HCT116 (cell line): ENCODE results near the gene PHB1. TPM values are rescaled to one million over a fixed set of nuclear protein-coding genes. Genes with fewer than 3 reads are reported as not detected.

ENCODE experiments used
- ATAC-seq: fragments of 200-7000 bp; cut with Tn5 transposase; 2 replicates; pipeline ENCODE4 v1.9.1; 2020; ENCODE audit warnings: mild to moderate bottlenecking, moderate library complexity
- BruUV-seq: library from RNA; stranded (reverse); fragments of 400-500 nt; replicated peaks from 2 replicates; lab custom pipeline; 2021; lab: Mats Ljungman, UMichigan
- CTCF ChIA-PET: fragments of 300-600 bp; sonication (Branson Sonifier 250); formaldehyde crosslinking; loops from one replicate; lab custom pipeline; 2021; ENCODE audit warnings: antibody characterized with exemption; lab: Charles Lee
- POLR2A ChIA-PET: fragments of 300-600, 350-600 bp; sonication (Branson Sonifier 250); formaldehyde crosslinking; loops from one replicate; lab custom pipeline; 2021; ENCODE audit warnings: antibody characterized with exemption; lab: Charles Lee
- RAD21 ChIA-PET, 2 experiments: fragments of 300-600 bp; sonication (Branson Sonifier 250); formaldehyde crosslinking; loops; one replicate each; lab custom pipeline; 2023; ENCODE audit warnings: low total read pairs in 2 of 2; ENCODE audit not compliant: uncharacterized antibody in 2 of 2, unreplicated experiment in 2 of 2, low non-redundant PET in 1 of 2; lab: Charles Lee
- DNase-seq: peaks from one replicate; pipeline ENCODE4 v3.0.0-alpha.2; 2010; ENCODE audit warnings: low read depth, low spot score
- H2AFZ ChIP-seq: fragments of 200-600 bp; shearing (Covaris generic), sonication (generic); 2 replicates; pipeline ENCODE4 v1.6.1; 2017; ENCODE audit warnings: low read depth, mixed run types, mixed read lengths, antibody characterized with exemption, low read length; ENCODE audit not compliant: poor library complexity, severe bottlenecking
- H3K27ac ChIP-seq: 2 replicates; pipeline ENCODE4 v1.5.1; 2012; ENCODE audit warnings: low read depth, low read length
- H3K27me3 ChIP-seq: fragments of 200-600 bp; sonication (generic); 2 replicates; pipeline ENCODE4 v1.6.1; 2016; ENCODE audit warnings: mixed run types, low read length, mixed read lengths; ENCODE audit not compliant: insufficient read depth
- H3K36me3 ChIP-seq, 2 experiments: fragments of 200-500 bp in 1 of 2; fragments of 200-600 bp in 1 of 2; sonication (Bioruptor generic) in 1 of 2; sonication (generic) in 1 of 2; 2 replicates each; pipeline versions ENCODE4 v1.5.1 to v1.6.1; 2014 to 2016; ENCODE audit warnings: low read length in 2 of 2, inconsistent platforms in 1 of 2, mixed read lengths in 1 of 2, mixed run types in 1 of 2; ENCODE audit not compliant: insufficient read depth in 2 of 2, control insufficient read depth in 1 of 2
- H3K4me1 ChIP-seq, 2 experiments: fragments of 200-600 bp in 1 of 2; sonication (generic) in 1 of 2; 2 replicates each; pipeline versions ENCODE4 v1.5.1 to v1.6.1; 2012 to 2017; ENCODE audit warnings: low read length in 2 of 2, inconsistent platforms in 1 of 2, mild to moderate bottlenecking in 1 of 2, mixed read lengths in 1 of 2, mixed run types in 1 of 2, moderate library complexity in 1 of 2; ENCODE audit not compliant: insufficient read depth in 2 of 2, control insufficient read depth in 1 of 2
- H3K4me2 ChIP-seq: fragments of 200-600 bp; sonication (generic); 2 replicates; pipeline ENCODE4 v1.6.1; 2017; ENCODE audit warnings: mixed run types, low read length, mixed read lengths
- H3K4me3 ChIP-seq, 2 experiments: fragments of 200-600 bp in 1 of 2; sonication (generic) in 1 of 2; replicated peaks in 1 of 2; 2 replicates each; pipeline ENCODE4 v1.5.1; 2011 to 2016; ENCODE audit warnings: low read length in 2 of 2, control low read depth in 1 of 2, low read depth in 1 of 2, mild to moderate bottlenecking in 1 of 2, mixed read lengths in 1 of 2, mixed run types in 1 of 2
- H3K79me2 ChIP-seq: fragments of 200-600 bp; sonication (generic); 2 replicates; pipeline ENCODE4 v1.6.1; 2017; ENCODE audit warnings: mild to moderate bottlenecking, mixed run types, low read length, moderate library complexity, mixed read lengths; ENCODE audit not compliant: insufficient read depth
- H3K9ac ChIP-seq: fragments of 200-600 bp; sonication (generic); 2 replicates; pipeline ENCODE4 v1.6.1; 2016; ENCODE audit warnings: low read length, mixed read lengths
- H3K9me2 ChIP-seq: fragments of 200-600 bp; sonication (generic), shearing (Covaris generic); 2 replicates; pipeline ENCODE4 v1.6.1; 2017; ENCODE audit warnings: mixed run types, mild to moderate bottlenecking, moderate library complexity; ENCODE audit not compliant: insufficient read depth
- H3K9me3 ChIP-seq, 2 experiments: fragments of 200-500 bp in 1 of 2; fragments of 200-600 bp in 1 of 2; sonication (Bioruptor generic) in 1 of 2; sonication (generic) in 1 of 2; 2 replicates each; pipeline ENCODE4 v1.6.1; 2014 to 2017; ENCODE audit warnings: low read length in 2 of 2, mixed read lengths in 2 of 2, inconsistent platforms in 1 of 2, low read depth in 1 of 2, mild to moderate bottlenecking in 1 of 2, mixed run types in 1 of 2, moderate library complexity in 1 of 2; ENCODE audit not compliant: control insufficient read depth in 1 of 2, insufficient read depth in 1 of 2
- H4K20me1 ChIP-seq: fragments of 200-600 bp; sonication (generic), shearing (Covaris generic); 2 replicates; pipeline ENCODE4 v1.6.1; 2017; ENCODE audit warnings: mixed run types, mild to moderate bottlenecking, moderate library complexity; ENCODE audit not compliant: insufficient read depth
- ATF3 ChIP-seq: IDR thresholded peaks from 2 replicates; pipeline ENCODE4 v1.6.1; 2012
- CBX3 ChIP-seq: IDR thresholded peaks from 2 replicates; pipeline ENCODE4 v1.6.1; 2012; ENCODE audit warnings: low read depth
- CEBPB ChIP-seq: IDR thresholded peaks from 2 replicates; pipeline ENCODE4 v1.6.1; 2012; ENCODE audit warnings: low read depth
- CTCF ChIP-seq, 3 experiments: fragments of 200-600 bp in 1 of 3; sonication (generic) in 1 of 3; IDR thresholded peaks in 2 of 3; conservative IDR thresholded peaks in 1 of 3; 2 replicates each; pipeline ENCODE4 v1.5.1; 2012 to 2017; ENCODE audit warnings: low read depth in 2 of 3, low read length in 2 of 3, antibody characterized with exemption in 1 of 3, borderline replicate concordance in 1 of 3, control low read depth in 1 of 3, mild to moderate bottlenecking in 1 of 3, mixed read lengths in 1 of 3, mixed run types in 1 of 3, moderate library complexity in 1 of 3; ENCODE audit not compliant: insufficient read depth in 1 of 3
- EZH2phosphoT487 ChIP-seq: fragments of 200-600 bp; IDR thresholded peaks from 2 replicates; pipeline ENCODE4 v1.6.1; 2018; ENCODE audit warnings: antibody characterized with exemption, borderline replicate concordance
- FOSL1 ChIP-seq: IDR thresholded peaks from 2 replicates; pipeline ENCODE4 v1.6.1; 2012; ENCODE audit warnings: low read depth
- JUND ChIP-seq: IDR thresholded peaks from 2 replicates; pipeline ENCODE4 v1.6.1; 2012
- POLR2A ChIP-seq: IDR thresholded peaks from 2 replicates; pipeline ENCODE4 v1.7.0; 2011; ENCODE audit warnings: borderline replicate concordance; ENCODE audit not compliant: insufficient read depth, insufficient read length; ENCODE audit errors: extremely low read depth
- POLR2AphosphoS5 ChIP-seq: IDR thresholded peaks from 2 replicates; pipeline ENCODE4 v1.6.1; 2011; ENCODE audit warnings: mild to moderate bottlenecking, low read depth, low read length, moderate library complexity
- RAD21 ChIP-seq: IDR thresholded peaks from 2 replicates; pipeline ENCODE4 v1.6.1; 2012; ENCODE audit warnings: low read depth, mild to moderate bottlenecking
- REST ChIP-seq: IDR thresholded peaks from 2 replicates; pipeline ENCODE4 v1.6.1; 2012; ENCODE audit warnings: low read depth
- SIN3A ChIP-seq: IDR thresholded peaks from 2 replicates; pipeline ENCODE4 v1.6.1; 2012; ENCODE audit warnings: low read depth
- SP1 ChIP-seq: IDR thresholded peaks from 2 replicates; pipeline ENCODE4 v1.6.1; 2012; ENCODE audit warnings: low read depth
- SRF ChIP-seq: IDR thresholded peaks from 2 replicates; pipeline ENCODE4 v1.6.1; 2012; ENCODE audit warnings: low read depth
- TCF7L2 ChIP-seq: IDR thresholded peaks from 2 replicates; pipeline ENCODE4 v1.7.0; 2011; ENCODE audit warnings: borderline replicate concordance, inconsistent platforms; ENCODE audit not compliant: insufficient read depth, insufficient read length; ENCODE audit errors: extremely low read depth
- YY1 ChIP-seq: IDR thresholded peaks from 2 replicates; pipeline ENCODE4 v1.6.1; 2011; ENCODE audit warnings: low read length, low read depth, moderate library complexity, mild to moderate bottlenecking; ENCODE audit not compliant: insufficient replicate concordance; ENCODE audit errors: extremely low read depth
- ZFX ChIP-seq: fragments of 450-650 bp; IDR thresholded peaks from 2 replicates; pipeline ENCODE4 v1.6.1; 2017
- intact Hi-C: fragments of 100-400 bp; cut with micrococcal nuclease; formaldehyde crosslinking; loops from 2 replicates; pipeline ENCODE4 v1.10.0; 2022
- total RNA-seq: library from RNA; stranded (reverse); gene quantifications from one replicate; pipeline ENCODE4 v1.2.1, GENCODE V29; 2021; ENCODE audit not compliant: unreplicated experiment

The PHB1 gene
- total RNA-seq, 1 experiment from 2014 or later: 534 TPM

- no peak overlapping the region for H2AFZ ChIP-seq
- H3K36me3 ChIP-seq: peaks cover 58 to 64% of the 10 kb centered on the region in 2 experiments
- no peak overlapping the region for H3K4me3 ChIP-seq
- H3K4me2 ChIP-seq: no peak overlapping the region
- TF ChIP-seq SIN3A (no peak), CTCF (IDR thresholded peaks at IDR 0.05 in 2 of 3, conservative IDR thresholded peaks at IDR 0.05 in 1 of 3; ENCODE audit: borderline replicate concordance in 1 of 3, insufficient read depth in 1 of 3, low read depth in 2 of 3, low read length in 2 of 3) (no peak), REST (no peak), SP1 (no peak), JUND (no peak), RAD21 (no peak), POLR2AphosphoS5 (no peak), POLR2A (no peak), ZFX (no peak), SRF (no peak), TCF7L2 (no peak), CBX3 (no peak), YY1 (no peak), EZH2phosphoT487 (no peak), ATF3 (no peak), FOSL1 (no peak), CEBPB (no peak)
- ChIA-PET POLR2A (no interaction called here), CTCF (no interaction called here), RAD21 (no interaction called here)
- H3K9me3 ChIP-seq: no peaks in the 10 kb centered on the region
- H4K20me1 ChIP-seq: no peaks in the 10 kb centered on the region
- peaks cover 0 to 3% of the 10 kb centered on the region in 2 experiments; a peak in 3 of 4 replicates for H3K4me1 ChIP-seq
- H3K9ac ChIP-seq: no peak overlapping the region
- no peak overlapping the region for H3K27ac ChIP-seq
- DNase-seq (no peak), ATAC-seq (no peak)
- intact Hi-C loops: no loop called here
- H3K9me2 ChIP-seq: no peaks in the 10 kb centered on the region
- BruUV-seq: no TSS peak
- no peaks in the 10 kb centered on the region for H3K27me3 ChIP-seq
- peaks cover 20% of the 10 kb centered on the region; the same call in 1 of the 2 replicates for H3K79me2 ChIP-seq
These were observed 10.3 kb downstream of the PHB1 start for GRCh38 chr17:49404361-49404760.
